ENCODE measurements around the gene NFKB1.
"Not testable (repeated sequence)": the region's sequence is repeated elsewhere in the genome, so short reads cannot be mapped to it uniquely, and the experiment has no call there.

NFKB1 gene, protein sequence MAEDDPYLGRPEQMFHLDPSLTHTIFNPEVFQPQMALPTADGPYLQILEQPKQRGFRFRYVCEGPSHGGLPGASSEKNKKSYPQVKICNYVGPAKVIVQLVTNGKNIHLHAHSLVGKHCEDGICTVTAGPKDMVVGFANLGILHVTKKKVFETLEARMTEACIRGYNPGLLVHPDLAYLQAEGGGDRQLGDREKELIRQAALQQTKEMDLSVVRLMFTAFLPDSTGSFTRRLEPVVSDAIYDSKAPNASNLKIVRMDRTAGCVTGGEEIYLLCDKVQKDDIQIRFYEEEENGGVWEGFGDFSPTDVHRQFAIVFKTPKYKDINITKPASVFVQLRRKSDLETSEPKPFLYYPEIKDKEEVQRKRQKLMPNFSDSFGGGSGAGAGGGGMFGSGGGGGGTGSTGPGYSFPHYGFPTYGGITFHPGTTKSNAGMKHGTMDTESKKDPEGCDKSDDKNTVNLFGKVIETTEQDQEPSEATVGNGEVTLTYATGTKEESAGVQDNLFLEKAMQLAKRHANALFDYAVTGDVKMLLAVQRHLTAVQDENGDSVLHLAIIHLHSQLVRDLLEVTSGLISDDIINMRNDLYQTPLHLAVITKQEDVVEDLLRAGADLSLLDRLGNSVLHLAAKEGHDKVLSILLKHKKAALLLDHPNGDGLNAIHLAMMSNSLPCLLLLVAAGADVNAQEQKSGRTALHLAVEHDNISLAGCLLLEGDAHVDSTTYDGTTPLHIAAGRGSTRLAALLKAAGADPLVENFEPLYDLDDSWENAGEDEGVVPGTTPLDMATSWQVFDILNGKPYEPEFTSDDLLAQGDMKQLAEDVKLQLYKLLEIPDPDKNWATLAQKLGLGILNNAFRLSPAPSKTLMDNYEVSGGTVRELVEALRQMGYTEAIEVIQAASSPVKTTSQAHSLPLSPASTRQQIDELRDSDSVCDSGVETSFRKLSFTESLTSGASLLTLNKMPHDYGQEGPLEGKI

GRCh38 chr4:102500696-102501446, at the start of gene NFKB1:
TSS of gene NFKB1 (plus strand) at chr4:102501359. CDS start at chr4:102525519, 24,160 bp downstream.
- DNase-seq, result no peak

- no peak for DNase-seq
Observed at GRCh38 chr4:102452854-102453253, 48.3 kb upstream of the NFKB1 start.

DNA sequence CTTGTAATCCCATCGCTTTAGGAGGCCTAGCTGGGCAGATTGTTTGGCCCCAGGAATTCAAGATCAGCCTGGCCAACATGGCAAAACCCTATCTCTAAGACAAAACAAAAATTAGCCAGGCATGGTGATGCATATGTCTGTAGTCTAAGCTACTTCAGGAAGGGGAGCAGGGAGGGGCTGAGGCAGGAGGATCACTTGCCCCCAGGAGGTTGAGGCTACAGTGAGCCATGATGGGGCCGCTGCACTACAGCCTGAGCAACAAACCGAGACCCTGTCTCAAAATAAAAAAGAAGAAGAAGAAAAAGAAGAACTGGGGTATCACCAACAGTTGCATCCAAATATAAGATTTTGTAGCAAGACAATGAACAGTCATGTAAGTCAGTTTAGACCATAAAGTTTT, 47.3 kb upstream of the NFKB1 start:
- DNase-seq, result no peak

DNA sequence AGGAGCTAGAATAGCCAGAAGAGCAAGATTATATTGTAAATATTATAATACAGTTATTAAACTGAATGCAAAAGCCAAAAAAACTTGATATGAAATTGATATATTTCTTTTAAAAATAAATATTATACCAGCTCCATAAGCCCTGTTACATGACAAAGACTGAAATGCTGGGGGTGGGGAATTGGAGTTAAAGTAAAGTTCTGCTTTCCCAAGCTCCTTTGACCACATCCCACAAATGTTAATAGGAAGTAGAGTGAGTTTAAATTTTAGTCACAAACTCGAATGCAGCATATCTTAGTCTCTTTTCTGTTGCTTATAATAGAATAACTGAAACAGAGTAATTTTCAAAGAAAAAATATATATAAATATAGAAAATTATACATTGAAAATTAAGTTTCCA, 46.9 kb upstream of the NFKB1 start:
- no peak for DNase-seq

DNA sequence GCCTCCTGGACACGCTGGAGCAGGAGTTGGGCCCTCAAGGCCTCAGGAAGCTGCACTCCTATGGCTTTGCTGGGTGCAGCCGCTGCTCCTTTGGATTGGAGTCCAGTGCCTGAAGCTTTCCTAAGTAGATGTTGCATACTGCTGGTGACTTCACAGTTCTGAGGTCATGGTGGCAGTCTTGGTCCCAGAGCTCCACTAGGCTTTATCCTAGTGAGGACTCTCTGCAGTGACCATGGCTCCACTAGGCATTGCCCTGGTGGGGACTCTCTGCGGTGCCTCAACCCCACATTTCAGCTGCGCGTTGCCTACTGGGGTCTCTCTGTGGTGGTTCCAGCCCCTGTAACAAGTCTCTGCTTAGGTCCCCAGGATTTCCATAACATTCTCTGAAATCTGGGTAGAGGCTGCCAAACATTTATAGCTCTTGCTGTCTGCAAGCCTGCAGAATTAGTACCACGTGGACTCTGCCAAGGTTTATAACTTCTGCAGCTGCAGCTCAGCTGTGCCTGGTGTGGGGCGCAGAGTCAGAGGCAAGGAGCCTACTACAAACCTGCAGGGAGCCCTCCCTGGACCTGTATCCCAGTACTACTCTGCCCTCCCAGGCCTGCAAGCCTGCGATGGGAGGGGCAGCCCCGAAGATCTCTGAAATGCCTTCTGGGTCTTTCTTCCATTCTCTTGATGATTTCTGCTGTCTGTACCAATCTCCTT, 46.0 kb upstream of the NFKB1 start:
- no peak for DNase-seq

- no peak for DNase-seq
Observed at GRCh38 chr4:102455750-102456149, 45.4 kb upstream of the NFKB1 start.

DNA sequence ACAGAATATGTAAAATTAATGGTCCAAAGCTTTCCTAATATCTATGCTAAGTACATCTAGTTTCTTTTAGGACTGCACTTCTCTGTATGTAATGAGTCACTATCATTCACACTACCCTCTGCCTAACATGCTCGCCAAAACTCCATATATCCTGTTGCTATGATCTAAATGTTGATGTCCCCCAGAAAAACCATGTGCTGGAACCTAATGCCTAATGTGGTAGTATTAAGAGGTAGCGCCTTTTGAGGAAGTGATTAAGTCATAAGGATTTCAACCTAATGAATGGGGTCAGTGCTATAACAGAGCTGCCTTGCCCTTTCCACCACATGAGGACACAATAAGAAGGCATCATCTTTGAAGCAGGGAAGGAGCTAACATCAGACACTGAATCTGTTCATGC, 34.9 kb upstream of the NFKB1 start:
- no peak for DNase-seq

GRCh38 chr4:102469806-102470205, 31.4 kb upstream of the NFKB1 start:
- DNase-seq, result no peak

DNA sequence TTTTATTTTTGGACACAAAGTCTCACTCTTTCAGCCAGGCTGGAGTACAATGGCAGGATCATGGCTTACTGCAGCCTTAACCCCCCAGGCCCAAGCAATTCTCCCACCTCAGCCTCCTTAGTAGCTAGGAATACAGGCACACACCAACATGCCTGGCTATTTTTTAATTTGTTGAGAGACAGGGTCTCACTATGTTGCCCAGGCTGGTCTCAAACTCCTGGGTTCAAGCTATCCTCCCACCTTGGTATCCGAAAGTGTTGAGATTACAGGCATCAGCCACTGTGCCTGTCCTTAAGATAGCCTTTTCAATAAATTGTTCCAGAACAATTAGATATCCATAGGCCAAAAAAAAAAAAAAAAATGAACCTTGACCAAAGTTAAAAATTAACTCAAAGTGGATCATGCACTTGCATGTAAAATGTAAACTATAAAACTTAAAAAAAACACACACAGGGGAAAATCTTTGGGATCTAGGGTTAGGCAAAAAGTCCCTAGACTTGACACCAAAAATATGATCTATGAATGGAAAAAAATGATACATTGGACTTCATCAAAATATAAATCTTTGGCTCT, 28.6 kb upstream of the NFKB1 start:
- DNase-seq, result no peak

GRCh38 chr4:102473476-102473875, 27.7 kb upstream of the NFKB1 start:
- no peak for DNase-seq

DNA sequence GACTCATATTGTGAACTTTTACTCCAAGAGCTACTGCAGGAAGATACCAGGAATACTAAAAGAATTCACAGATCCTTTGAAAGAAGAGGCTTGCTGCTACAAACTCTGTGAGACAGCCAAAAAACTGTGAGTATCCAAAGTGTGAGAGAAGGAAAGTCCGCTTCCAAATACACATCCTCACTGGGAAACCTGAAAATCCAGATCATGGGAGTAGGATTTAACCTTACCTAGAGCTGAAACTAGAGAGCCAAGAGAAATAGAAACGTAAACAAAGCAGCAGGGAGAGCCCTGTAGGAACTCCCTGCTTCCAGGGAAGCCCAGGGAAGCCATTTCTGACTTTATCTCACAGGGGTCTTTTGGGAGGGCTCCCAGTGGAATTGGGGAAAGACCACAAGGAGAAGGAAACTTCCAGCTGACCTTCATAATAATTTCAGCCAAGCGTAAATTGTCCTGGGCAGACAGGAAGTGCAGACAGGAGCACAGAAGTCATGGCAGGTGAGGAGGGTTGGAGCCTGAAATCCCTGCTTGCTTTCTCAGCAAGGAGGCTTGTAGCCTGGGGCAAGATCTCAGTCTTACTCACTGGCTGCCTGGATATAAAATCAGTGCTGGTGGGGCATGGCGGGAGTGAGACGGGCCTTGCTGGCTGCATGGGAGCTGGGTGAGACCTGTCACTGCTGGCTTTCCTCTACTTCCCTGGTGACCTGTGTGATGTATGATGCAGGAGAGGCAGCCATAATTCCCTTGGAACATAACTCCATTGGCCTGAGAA, 26.2 kb upstream of the NFKB1 start:
- no peak for DNase-seq

- no peak for DNase-seq
Observed at GRCh38 chr4:102477657-102478056, 23.5 kb upstream of the NFKB1 start.

GRCh38 chr4:102478186-102478585, 23.0 kb upstream of the NFKB1 start:
- DNase-seq, result no peak

- not testable (repeated sequence) for DNase-seq
Observed at GRCh38 chr4:102479832-102480231, 21.3 kb upstream of the NFKB1 start.

DNA sequence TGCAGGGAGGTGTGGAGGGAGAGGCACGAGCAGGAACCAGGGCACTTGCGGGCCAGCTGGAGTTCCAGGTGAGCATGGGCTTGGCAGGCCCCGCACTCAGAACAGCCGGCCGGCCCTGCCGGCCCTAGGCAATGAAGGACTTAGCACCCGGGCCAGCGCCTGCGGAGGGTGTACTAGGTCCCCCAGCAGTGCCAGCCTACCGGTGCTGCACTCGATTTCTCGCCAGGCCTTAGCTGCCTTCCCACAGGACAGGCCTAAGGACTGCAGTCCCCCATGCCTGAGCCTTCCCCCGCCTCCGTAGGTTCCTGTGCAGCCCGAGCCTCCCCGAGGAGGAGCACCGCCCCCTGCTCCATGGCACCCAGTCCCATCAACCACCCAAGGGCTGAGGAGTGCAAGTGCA, 18.0 kb upstream of the NFKB1 start:
- DNase-seq, result no peak

- DNase-seq, result not testable (repeated sequence)
Observed at GRCh38 chr4:102483990-102484692, 17.0 kb upstream of the NFKB1 start.

GRCh38 chr4:102492531-102493241, 8.5 kb upstream of the NFKB1 start:
- DNase-seq, result no peak

DNA sequence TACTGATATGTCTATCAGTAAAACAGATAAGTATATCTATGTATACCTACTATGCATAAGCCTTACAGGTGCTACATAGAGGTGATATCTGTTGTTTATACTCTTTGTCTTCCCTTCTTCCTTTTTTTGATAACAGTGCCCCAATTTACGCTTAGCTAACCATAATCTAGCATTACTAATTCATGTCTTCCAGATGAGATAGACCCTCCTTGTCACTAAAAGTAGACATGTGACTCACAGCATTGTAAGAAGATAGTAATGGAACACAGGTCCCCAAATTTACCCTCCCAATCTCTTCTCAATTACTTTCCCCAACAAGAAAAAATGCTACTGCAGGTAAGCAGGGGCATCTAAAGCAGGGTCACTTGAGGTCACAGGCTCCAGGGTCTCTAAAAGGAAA, 7.9 kb upstream of the NFKB1 start:
- no peak for DNase-seq

GRCh38 chr4:102493794-102494193, 7.4 kb upstream of the NFKB1 start:
- no peak for DNase-seq

DNA sequence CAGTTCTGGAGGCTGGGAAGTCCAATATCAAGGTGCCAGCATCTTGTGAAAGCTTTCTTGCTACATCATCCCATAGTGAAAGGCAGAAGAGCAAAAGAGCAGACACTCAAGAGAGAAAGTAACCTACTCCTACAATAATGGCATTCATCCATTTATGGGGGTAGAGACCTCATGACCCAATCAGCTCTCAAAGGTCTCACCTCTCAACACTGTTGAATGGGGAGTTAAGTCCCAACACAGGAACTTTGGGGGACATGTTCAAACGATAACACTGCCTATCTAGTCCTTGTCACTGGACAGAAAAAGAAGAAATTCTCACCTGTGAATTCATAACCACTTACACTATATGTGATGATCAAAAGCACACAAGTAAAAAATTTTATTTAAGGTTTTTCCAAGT, 6.6 kb upstream of the NFKB1 start:
- no peak for DNase-seq
